SKM-1 treated with dmso at 0.1 percent for 144 hours (cell line): ENCODE results near the gene SERINC5.
"Not testable (repeated sequence)": the region's sequence is repeated elsewhere in the genome, so short reads cannot be mapped to it uniquely, and the experiment has no call there.

Experiments used
- DNase-seq: peaks from one replicate; lab custom pipeline; 2025; ENCODE audit not compliant: unreplicated experiment; lab: John Stamatoyannopoulos, UW

Gene SERINC5

DNA sequence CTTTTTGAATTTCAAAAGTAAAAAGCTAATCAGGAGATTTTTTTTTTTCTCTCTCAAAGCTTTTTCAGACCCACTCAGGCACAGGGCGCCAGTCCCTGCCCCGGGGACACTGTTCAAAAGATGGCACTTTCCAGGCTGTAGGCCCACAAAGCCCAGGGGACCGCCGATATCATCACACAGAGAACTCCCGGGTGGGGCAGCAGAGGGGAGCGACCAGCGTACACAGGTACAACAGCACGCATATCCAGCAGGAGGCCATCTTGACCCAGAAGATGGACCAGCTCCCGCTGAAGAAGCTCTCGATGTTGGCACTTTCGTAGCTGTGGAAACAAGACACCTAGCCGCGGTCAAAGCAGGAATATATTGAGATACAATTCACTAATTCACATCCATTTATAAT is 112.4 kb downstream of the SERINC5 start:
- DNase-seq: no peak

DNA sequence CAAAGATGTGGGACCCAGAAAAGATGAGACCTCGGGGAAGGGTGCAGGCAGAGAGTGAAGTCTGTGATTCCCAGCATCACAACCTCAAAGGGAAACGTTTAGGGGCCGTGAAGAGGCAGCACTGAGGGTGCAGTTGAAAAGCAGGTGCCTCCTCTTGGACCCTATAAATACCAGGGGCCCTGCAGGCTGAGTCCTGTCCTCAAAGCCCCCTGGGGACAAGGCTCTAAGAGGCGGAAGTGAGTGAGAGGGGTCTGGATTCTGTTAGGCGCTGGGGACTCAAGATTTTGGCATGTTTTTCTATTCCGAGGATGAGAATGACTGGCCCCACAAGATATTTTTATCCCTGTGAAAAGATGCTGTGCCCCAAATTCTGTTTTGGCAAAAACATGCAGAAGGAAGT is 112.9 kb downstream of the SERINC5 start:
- no peak for DNase-seq

DNA sequence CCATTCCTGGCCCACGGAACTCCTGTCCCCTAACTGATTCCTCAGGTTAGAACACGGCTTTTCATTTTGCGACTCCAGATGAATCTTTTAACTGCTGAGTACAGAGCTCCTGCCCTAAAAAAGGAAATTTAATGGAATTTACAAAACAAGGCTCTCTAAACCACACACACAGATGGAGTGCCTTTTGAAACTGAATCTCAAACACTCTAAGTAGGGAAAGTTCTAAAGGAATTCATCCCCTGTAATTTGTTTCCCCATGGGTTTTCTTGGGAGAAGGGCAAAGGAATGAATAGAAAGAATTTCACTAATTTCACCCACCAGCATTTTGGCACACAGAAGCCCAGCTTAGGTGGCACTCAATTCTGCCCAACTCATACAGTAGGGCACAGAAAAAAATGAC is 114.2 kb downstream of the SERINC5 start:
- DNase-seq: no peak

DNA sequence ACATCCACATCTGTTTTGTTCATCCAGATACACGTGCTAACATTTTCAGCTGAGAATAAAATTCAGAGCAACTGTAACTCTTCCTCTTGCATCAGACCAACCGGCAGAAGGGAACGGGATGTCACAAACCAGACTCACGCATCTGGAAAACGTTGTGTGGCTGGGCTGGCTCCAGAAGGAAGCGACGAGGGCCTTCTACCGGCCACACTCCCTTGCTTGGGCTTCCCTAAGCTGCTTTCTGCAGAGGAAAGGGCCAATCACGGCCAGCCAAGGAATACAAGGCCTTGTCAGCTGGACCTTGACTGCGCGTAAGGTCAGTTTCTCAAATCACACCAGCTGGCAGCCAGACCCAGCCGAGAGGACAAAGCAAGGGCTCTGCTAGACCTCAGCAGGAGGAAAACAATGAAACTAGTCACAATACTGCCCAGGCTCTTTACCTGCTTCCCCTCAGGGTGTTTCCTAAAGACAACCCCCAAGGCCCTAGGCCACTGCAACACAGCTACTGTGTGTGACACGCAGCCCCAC is 114.6 kb downstream of the SERINC5 start:
- DNase-seq: no peak

DNA sequence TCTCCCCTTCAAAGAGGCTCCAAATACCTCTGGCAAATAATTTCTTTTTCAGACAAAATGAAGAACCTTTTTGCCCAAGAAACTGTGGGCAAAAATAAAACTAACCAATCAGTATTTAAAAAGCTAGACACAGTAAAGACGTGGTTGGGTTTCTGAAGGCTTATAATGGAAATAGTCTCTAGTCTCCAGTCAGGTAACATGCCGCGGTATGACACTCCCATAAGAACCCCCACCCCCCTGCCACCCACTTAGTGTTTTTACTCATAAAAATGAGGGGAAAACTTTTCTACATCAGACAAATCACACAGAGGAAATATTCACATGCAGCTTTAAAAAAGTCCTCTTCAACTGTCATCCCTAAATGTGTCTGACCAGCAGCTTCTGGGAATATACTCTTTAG is 115.4 kb downstream of the SERINC5 start:
- no peak for DNase-seq

DNA sequence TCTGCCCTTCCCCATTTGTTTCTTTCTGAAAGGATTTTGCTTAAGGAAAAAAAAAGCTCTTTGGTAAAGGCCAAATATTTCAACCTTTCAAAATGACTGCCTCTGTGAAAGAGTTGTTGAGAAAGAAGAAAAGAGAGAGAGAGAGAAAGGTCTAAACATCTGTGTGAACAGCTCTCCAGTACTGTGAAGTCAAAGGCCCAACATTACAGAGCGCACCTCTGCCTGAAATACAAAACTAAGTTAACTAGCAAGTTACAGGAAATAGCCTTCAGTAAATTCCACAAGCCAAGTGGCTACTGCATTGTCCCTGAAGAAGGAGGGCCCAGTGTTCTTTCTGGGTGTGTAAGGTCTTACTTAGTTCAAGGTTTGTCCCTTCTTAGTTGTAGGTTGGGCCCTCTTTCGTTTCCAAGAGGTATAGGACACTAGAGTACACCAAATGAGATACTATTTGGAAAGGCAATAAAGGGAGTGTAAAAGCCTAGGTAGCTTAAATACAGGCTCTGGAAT is 116.3 kb downstream of the SERINC5 start:
- DNase-seq: no peak

DNA sequence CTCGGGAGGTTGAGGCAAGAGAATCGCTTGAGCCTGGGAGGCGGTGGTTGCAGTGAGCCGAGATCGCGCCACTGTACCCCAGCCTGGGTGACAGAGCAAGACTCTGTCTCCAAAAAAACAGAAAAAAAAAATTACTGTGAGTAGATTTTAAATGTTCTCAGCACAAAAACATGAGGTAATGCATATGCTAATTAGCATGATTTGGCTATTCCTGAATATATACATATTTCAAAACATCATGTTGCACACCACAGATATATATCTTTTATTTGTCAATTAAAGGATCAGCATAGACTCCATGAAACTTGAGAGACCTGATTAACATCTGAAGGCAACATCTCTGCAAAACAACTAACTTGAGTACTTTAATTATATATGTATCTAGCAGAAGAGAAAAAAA is 117.4 kb downstream of the SERINC5 start:
- DNase-seq: no peak

DNA sequence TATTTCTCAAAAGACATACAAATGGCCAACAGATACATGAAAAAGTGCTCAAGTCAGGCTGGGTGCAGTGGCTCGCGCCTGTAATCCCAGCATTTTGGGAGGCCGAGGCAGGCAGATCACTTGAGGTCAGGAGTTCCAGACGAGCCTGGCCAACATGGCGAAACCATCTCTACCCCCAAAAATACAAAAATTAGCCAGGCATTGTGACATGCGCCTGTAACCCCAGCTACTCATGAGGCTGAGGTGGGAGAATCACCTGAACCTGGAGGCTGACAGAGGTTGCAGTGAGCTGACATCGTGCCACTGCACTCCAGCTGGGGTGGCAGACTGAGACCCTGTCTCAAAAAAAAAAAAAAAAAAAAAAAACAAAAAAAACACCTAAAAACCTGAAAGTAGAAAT is 119.0 kb downstream of the SERINC5 start:
- DNase-seq: not testable (repeated sequence)

DNA sequence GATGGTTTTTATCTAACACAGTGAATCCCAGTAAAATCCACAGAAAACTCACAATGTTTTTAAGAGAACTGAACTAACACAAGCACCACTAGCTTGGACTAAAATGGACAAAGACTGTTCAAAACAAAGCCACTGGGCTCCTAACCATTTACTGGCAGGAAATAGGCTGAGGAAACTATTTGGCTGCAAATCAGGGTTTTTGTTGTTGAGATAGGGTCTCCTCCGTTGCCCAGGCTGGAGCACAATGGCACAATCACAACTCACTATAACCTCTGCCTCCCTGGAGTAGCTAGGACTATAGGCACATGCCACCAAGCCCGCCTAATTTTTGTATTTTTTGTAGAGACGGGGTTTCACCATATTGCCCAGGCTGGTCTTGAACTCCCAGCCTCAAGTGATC is 121.0 kb downstream of the SERINC5 start:
- DNase-seq: no peak

DNA sequence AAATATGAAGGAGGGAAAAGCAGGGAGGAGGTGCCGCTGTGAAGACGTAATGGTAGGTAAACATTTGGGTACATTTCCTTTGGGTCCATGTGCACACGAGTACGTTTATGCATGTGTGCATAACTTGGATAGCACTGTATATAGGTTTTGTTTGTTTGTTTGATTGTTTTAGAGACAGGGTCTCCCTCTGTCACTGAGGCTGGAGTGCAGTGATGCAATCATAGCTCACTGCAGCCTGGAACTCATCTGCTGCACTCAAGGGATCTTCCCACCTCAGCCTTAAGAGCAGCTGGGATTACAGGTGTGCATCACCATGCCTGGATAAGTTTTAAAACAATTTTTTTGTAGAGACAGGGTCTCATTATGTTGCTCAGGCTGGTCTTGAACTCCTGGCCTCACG is 126.7 kb downstream of the SERINC5 start:
- DNase-seq: no peak

DNA sequence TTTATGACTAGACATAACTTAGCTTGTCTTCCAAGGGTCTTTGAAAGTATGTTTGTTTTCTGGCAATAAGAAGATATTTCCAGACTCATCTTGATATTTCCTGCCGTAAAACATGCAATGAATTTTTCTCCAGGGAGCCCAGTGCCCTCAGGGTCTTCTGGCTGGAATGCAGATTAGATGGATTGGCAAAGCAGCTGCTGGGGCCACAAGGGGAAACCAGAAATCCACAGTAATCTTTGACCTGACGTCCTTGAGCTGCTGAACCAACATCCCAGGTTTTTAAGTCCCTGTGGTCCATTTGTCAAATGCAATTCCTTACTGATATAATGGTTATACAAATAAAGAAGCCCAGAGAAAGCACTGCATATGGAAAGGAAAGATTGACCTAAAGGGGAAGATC is 127.7 kb downstream of the SERINC5 start:
- no peak for DNase-seq

DNA sequence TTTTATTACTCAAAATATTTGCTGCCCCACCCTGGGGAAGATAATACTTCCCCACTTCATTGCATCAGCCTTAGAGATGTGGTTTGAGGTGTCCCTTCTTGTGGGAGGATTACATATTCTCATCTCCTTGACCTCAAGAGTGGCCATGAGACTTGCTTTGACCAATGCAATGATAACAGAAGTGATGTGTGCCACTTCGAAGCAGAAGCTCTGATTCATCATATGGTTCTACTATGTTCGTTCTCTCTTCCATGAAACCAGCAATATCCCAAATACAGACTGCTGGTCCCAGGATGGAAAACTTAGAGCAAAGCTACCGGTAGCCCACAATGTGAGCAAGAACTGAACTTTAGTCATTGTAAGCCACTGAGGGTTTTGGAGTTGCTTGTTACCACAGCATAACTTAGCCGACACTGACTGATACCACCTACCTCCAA is 128.7 kb downstream of the SERINC5 start:
- DNase-seq: peak; percentile 27

DNA sequence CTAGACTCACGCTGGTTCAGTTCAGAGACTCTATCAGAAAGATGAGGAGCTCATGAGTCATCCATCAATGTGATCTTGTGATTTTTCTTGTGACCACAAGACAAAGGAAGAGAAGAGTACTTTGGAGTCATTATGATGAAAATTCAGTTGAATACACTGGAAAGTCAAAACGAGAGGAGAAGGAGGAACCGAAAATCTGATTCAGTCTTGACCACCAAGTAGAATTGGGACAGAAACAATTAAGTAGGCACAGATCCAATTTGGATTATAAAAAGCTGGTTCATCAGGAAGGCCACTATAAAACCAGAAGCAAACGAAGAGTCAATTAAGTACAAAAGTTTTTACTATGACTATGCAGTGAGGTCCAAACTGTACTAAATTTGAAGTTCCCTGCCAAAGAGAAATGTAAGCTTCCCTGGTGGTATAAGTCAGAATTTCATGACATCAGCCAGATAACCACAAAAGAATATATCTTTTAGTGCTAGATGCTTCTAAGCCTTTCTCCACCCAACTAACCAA is 129.8 kb downstream of the SERINC5 start:
- DNase-seq: peak; percentile 62

DNA sequence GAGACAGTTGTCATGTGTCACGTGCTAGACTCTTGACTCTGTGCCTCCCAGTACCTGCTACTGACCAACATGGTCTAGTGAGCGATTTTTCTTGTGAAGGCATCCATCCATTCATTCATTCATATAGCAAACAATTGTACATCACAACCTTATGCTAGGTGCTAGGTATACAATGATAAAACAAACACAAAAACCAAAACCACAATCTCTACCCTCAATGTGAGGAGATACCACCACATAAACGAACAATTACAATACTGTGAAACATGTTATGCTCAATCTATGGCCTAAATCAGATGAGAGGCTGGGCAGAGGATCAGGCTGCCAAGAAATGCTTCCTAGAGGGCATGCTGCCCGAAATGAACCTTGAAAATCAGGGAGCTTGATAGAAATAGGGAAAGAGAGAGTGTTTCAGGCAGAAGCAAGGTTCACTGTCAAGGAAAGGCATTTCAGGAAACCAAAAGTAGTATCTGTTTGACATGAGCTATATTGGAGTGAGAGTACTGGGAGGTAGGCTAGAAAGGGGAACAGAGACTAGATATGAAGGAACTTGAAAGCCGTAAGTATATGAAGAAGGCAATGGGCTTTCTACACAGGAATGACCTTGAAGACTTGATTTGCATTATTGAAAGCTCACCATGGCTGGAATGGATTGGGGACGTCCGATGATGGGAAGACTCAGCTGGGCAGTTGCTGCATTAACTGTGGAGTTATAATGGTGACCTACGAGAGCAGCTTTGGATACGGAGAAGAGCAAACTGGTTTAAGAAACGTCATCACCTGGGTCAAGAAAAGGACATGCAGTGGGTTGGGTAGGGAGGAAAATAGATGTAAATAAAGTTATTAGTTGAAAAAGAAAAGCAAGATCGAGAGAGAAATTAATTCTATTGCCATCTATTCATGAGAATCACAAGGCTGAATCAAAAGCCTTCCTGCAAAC is 130.6 kb downstream of the SERINC5 start:
- DNase-seq: peak; percentile 55

DNA sequence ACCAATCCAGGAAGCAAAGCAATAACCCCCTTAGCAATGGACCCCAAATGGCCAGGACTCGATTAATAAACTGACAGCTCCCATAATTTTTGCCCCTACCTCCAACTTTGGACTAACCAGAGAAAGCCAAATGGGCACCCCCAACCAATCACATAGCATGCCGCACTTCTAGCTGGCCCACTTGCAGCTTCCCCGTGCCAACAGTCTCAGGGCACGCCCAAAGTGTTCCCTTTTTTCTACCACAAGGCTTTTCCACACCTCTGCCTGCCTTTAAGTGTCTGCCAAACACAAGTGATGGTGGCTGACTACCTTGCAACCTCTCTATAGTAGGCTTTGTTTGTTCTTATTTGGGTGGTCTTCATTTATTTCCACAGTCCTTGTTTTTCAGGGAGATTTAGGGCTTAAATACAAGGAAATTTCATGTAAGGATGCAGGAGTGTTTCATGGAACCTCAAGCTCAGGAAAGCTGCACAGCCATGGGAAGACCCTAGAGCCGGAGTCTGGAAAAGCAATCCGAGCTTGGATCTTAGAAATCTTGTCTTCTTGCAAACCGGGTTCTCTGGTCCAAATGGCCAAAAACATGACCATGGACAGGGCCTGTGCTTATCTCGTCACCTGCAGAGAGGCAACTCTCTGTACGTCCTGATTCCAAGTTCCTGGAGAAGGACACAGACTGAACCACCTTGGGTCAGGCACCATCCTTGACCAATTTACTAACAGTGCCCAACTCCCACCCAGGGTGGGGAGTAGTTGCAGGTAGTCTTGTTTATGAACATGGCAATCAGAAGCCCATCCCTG is 131.5 kb downstream of the SERINC5 start:
- no peak for DNase-seq

DNA sequence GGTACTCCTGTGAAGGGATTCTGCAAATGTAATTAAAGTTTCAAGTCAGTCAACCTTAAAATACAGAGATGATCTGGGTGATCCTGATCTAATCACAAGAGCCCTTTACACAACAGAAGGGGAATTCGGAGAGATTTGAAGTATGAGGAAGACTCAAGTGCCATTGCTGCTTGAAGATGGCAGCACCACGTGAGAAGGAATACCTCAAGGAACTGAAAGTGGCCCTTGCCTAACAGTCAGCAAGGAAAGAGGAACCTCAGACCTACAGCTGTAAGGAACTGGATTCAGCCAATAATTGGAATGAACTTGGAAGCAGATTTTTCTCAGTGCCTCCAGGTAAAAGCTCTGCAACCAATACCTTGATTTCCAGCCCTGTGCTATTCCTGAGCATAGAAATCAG is 133.3 kb downstream of the SERINC5 start:
- DNase-seq: peak; percentile 77

DNA sequence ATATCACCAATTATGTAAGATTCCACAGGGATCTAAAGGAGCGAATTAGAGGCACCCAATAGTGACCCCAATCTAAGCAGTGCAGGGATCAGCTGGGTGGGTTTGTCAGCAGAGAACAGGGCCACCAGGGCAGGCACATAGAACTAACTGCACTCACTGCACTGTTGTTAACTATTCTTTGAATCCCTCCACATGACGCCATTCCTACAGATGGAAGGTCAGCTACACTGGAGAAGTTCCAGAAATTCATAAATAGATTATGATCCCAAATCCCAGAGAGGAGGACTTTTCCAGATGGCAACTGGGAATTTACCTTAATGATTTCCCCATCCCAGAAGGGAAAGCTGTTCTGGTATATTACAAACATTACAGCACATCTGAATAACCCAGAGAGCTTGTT is 136.5 kb downstream of the SERINC5 start:
- no peak for DNase-seq

DNA sequence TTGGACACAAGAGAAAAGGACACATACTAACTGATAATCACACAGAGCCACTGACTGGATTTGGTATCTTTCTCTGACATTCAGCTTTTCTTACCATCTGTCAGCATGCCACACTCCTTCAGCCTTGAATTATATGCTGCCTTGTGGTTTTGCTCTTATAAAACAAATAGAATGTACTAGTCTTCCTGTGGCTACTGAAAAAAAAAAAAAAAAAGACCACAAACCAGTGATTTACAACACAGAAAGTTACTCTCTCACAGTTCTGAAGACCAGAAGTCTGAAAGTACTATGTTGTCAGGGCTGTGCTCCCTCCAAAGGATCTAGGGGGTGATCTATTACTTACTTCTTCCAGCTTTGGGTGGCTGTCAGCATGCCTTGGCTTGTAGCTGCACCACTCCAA is 138.4 kb downstream of the SERINC5 start:
- no peak for DNase-seq

DNA sequence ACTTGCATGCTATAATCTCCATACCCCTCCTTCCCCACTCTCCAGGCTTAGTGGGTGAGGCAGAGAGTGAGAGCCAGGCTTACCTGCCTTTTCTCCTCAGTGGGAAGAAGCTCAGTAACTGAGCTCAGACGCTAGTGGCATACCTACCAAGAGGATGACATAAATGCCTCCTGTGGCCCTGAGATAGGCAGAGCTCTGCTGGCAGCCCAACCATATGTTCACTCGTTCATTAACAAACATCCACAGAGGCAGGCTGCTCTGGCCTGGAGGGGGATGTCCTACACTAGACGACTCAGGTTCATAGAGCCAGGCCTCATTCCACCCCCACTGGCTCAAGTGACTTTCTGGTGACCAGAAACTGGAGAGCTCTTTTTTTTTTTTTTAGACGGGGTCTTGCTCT is 139.4 kb downstream of the SERINC5 start:
- DNase-seq: no peak

DNA sequence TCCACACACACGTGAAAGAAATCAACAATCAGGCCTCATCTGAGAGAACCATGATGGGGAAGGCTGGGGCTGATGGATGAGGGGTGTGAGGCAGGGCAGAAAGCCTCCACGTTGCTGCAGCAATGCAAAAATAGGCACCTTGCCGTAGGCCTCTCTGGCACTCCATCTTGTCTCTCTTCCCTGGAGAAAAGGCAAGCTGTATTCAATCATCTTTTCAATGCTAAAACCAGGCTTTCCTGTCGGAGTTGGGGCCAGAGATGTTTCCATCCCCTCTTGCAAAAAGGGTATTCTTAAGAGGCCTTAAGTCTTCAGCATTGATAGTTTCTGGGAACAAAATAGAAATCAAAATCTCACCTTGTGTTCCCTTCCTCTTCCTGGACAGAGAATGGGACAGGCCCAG is 139.8 kb downstream of the SERINC5 start:
- DNase-seq: no peak

DNA sequence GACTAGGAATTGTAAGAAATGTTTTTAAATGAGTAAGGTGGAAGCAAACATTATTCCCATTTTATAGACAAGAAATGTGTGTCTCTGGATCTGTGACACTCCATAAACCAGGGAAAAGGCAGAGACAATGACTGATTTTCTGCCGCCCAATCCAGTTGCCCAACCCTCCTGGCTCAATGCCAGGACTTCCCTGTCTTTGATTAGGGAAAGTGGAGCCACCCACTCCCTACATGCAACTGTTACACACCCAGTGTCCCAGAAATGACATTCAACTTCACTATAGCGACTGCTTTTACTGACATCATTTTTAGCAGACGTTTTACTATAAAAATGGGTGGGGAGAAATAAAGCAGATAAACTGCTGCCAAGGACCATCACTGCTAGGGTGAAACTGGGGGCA is 141.0 kb downstream of the SERINC5 start:
- DNase-seq: no peak
